ENCODE measurements around the gene F11. TPM values are rescaled to one million over a fixed set of nuclear protein-coding genes. Genes with fewer than 3 reads are reported as not detected.

Gene F11
- total and polyA plus RNA-seq, 9 of the 15 experiments (the other 6 are each of a cell fraction or from before 2014, with no cell fraction given), result not detected

GRCh38 chr4:186335793-186336192, 69.8 kb downstream of the F11 start:
- Histone ChIP-seq H3K4me1 (replicated peaks in 1 of 2; ENCODE audit: control insufficient read depth in 2 of 2, insufficient read depth in 2 of 2, low read length in 2 of 2) (no peaks in the 10 kb centered on the region), H3K4me2 (ENCODE audit: insufficient read depth, low read length) (no peak overlapping the region), H3K36me3 (ENCODE audit: control insufficient read depth, insufficient read depth, low read length) (no peaks in the 10 kb centered on the region), H3K79me2 (ENCODE audit: control insufficient read depth, insufficient read depth, low read length) (no peaks in the 10 kb centered on the region), H2AFZ (ENCODE audit: low read depth, low read length) (no peak overlapping the region), H3K27me3 (ENCODE audit: control insufficient read depth in 2 of 2, insufficient read depth in 2 of 2, low read length in 2 of 2) (peaks cover 5 to 6% of the 10 kb centered on the region in 2 experiments; a peak in 1 of 5 replicates), H3K9me3 (replicated peaks; ENCODE audit: control insufficient read depth, insufficient read depth, low read depth, low read length) (no peaks in the 10 kb centered on the region), H4K20me1 (replicated peaks; ENCODE audit: control insufficient read depth, insufficient read depth, low read length) (no peaks in the 10 kb centered on the region), H3K27ac (ENCODE audit: extremely low read depth, low read depth, low read length) (no peak overlapping the region), H3K4me3 (no peak overlapping the region), H3K9me1 (ENCODE audit: control insufficient read depth, insufficient read depth, low read length) (no peaks in the 10 kb centered on the region), H3K9ac (ENCODE audit: insufficient read depth in 1 of 2, low read depth in 2 of 2, low read length in 2 of 2) (no peak overlapping the region)
- in situ Hi-C loops (cut with MboI) (no loop called here), intact Hi-C loops (cut with micrococcal nuclease) (no loop called here)
- FAIRE-seq, result no peak
- ChIA-PET CTCF (ENCODE audit: low intra/inter-chr PET ratio) (no interaction called here), POLR2A (no interaction called here)
- no TSS peak for BruUV-seq (replicated peaks)
- WGBS (ENCODE audit: insufficient coverage, low coverage, missing lambda C conversion rate), result 0% methylated on average over 1 of the region's 1 CpG
- no peak for ATAC-seq
- TF ChIP-seq SFPQ (IDR thresholded peaks at IDR 0.05; ENCODE audit: low read depth, low read length) (no peak), ZNF778 (CRISPR knock-in tag; IDR thresholded peaks at IDR 0.05) (no peak), ZNF134 (CRISPR knock-in tag; conservative IDR thresholded peaks at IDR 0.05) (no peak), GTF2A2 (tag; IDR thresholded peaks at IDR 0.05) (no peak), RBM34 (IDR thresholded peaks at IDR 0.05; ENCODE audit: borderline replicate concordance, insufficient read depth, low read length) (no peak), TARDBP (IDR thresholded peaks at IDR 0.05) (no peak), PTTG1 (tag; IDR thresholded peaks at IDR 0.05; ENCODE audit: low read depth) (no peak), GTF2F1 (IDR thresholded peaks at IDR 0.05; ENCODE audit: low read depth, low read length) (no peak)
- no peak for DNase-seq (ENCODE audit: extremely low read depth in 1 of 4, low spot score in 3 of 4)

Other genes with a start within 250 kb of the F11 start
- gene TLR3, start 197.0 kb upstream of the F11 start, total RNA-seq (2014; rRNA removed), result not detected in 2 replicates
- gene TLR3, start 197.0 kb upstream of the F11 start, total RNA-seq (2014; rRNA removed; fragmentation: Illumina TruSeq; extraction: Trizol), result 0.13 TPM in 1 of 2 replicates, not detected in the other
- gene TLR3, start 197.0 kb upstream of the F11 start, total RNA-seq (2015; rRNA removed; fragmentation: Illumina TruSeq; extraction: Trizol), result not detected in 2 replicates
- not detected in 2 replicates for gene TLR3, start 197.0 kb upstream of the F11 start, total RNA-seq (2021)
- not detected in 2 replicates for gene TLR3, start 197.0 kb upstream of the F11 start, polyA plus RNA-seq (2011; rRNA removed)
- gene TLR3, start 197.0 kb upstream of the F11 start, polyA plus RNA-seq (2014; fragmentation: Illumina TruSeq; extraction: Trizol), result not detected in 2 replicates
- under 1 TPM in 1 of 2 experiments, not detected in 1; 0.01 TPM for gene TLR3, start 197.0 kb upstream of the F11 start, polyA plus RNA-seq (2014; fragmentation: Nextera tagmentation; extraction: Ambion mirVana)
- 0.05 TPM in 1 of 2 replicates, not detected in the other for gene TLR3, start 197.0 kb upstream of the F11 start, polyA plus RNA-seq (2014; rRNA removed)
- gene FAM149A, start 161.5 kb upstream of the F11 start, total RNA-seq (2014; rRNA removed), result not detected in 2 replicates
- not detected in 2 replicates for gene FAM149A, start 161.5 kb upstream of the F11 start, total RNA-seq (2014; rRNA removed; fragmentation: Illumina TruSeq; extraction: Trizol)
- gene FAM149A, start 161.5 kb upstream of the F11 start, total RNA-seq (2015; rRNA removed; fragmentation: Illumina TruSeq; extraction: Trizol), result not detected in 2 replicates
- not detected in 2 replicates for gene FAM149A, start 161.5 kb upstream of the F11 start, total RNA-seq (2021)
- not detected in 2 replicates for gene FAM149A, start 161.5 kb upstream of the F11 start, polyA plus RNA-seq (2011; rRNA removed)
- not detected in 2 replicates for gene FAM149A, start 161.5 kb upstream of the F11 start, polyA plus RNA-seq (2014; fragmentation: Illumina TruSeq; extraction: Trizol)
- gene FAM149A, start 161.5 kb upstream of the F11 start, polyA plus RNA-seq (2014; fragmentation: Nextera tagmentation; extraction: Ambion mirVana), result not detected
- not detected in 2 replicates for gene FAM149A, start 161.5 kb upstream of the F11 start, polyA plus RNA-seq (2014; rRNA removed)
- gene CYP4V2, start 74.6 kb upstream of the F11 start, total RNA-seq (2014; rRNA removed), result 3.3 and 4.5 TPM in 2 replicates
- 4.8 and 5.4 TPM in 2 replicates for gene CYP4V2, start 74.6 kb upstream of the F11 start, total RNA-seq (2014; rRNA removed; fragmentation: Illumina TruSeq; extraction: Trizol)
- 7.2 and 8.3 TPM in 2 replicates for gene CYP4V2, start 74.6 kb upstream of the F11 start, total RNA-seq (2015; rRNA removed; fragmentation: Illumina TruSeq; extraction: Trizol)
- 3.6 and 4.5 TPM in 2 replicates for gene CYP4V2, start 74.6 kb upstream of the F11 start, total RNA-seq (2021)
- gene CYP4V2, start 74.6 kb upstream of the F11 start, polyA plus RNA-seq (2011; rRNA removed), result 0.64 and 2.6 TPM in 2 replicates
- 3.3 and 3.9 TPM in 2 replicates for gene CYP4V2, start 74.6 kb upstream of the F11 start, polyA plus RNA-seq (2014; fragmentation: Illumina TruSeq; extraction: Trizol)
- gene CYP4V2, start 74.6 kb upstream of the F11 start, polyA plus RNA-seq (2014; fragmentation: Nextera tagmentation; extraction: Ambion mirVana), result 1 to 10 TPM; 1.1 TPM
- gene CYP4V2, start 74.6 kb upstream of the F11 start, polyA plus RNA-seq (2014; rRNA removed), result 5.2 and 5.3 TPM in 2 replicates
- gene KLKB1, start 38.7 kb upstream of the F11 start, total RNA-seq (2014; rRNA removed), result 0.27 TPM in 1 of 2 replicates, not detected in the other
- not detected in 2 replicates for gene KLKB1, start 38.7 kb upstream of the F11 start, total RNA-seq (2014; rRNA removed; fragmentation: Illumina TruSeq; extraction: Trizol)
- gene KLKB1, start 38.7 kb upstream of the F11 start, total RNA-seq (2015; rRNA removed; fragmentation: Illumina TruSeq; extraction: Trizol), result not detected in 2 replicates
- gene KLKB1, start 38.7 kb upstream of the F11 start, total RNA-seq (2021), result not detected in 2 replicates
- gene KLKB1, start 38.7 kb upstream of the F11 start, polyA plus RNA-seq (2011; rRNA removed), result not detected in 2 replicates
- not detected in 2 replicates for gene KLKB1, start 38.7 kb upstream of the F11 start, polyA plus RNA-seq (2014; fragmentation: Illumina TruSeq; extraction: Trizol)
- gene KLKB1, start 38.7 kb upstream of the F11 start, polyA plus RNA-seq (2014; fragmentation: Nextera tagmentation; extraction: Ambion mirVana), result not detected
- gene KLKB1, start 38.7 kb upstream of the F11 start, polyA plus RNA-seq (2014; rRNA removed), result not detected in 2 replicates